Colonic mucosa (tissue), 4 donors: ENCODE results near the gene RDH12. TPM values are rescaled to one million over a fixed set of nuclear protein-coding genes. Genes with fewer than 3 reads are reported as not detected.

ENCODE experiments used
- DNase-seq: peaks from one replicate; pipeline ENCODE4 v3.0.0-alpha.2; 2020
- H3K27ac ChIP-seq: fragments of 200-600 bp; one replicate; pipeline ENCODE4 v1.8.0; 2021
- H3K27me3 ChIP-seq: fragments of 200-600 bp; one replicate; pipeline ENCODE4 v1.8.0; 2021
- H3K36me3 ChIP-seq: fragments of 200-600 bp; one replicate; pipeline ENCODE4 v1.8.0; 2021
- H3K4me1 ChIP-seq: fragments of 200-600 bp; one replicate; pipeline ENCODE4 v1.8.0; 2021; ENCODE audit warnings: mild to moderate bottlenecking
- H3K4me3 ChIP-seq: fragments of 200-600 bp; one replicate; pipeline ENCODE4 v1.8.0; 2021
- H3K9ac ChIP-seq, 2 donors: one replicate each; pipeline ENCODE4 v1.7.0; 2013; ENCODE audit warnings: control low read depth in 2 of 2, low read depth in 2 of 2, low read length in 2 of 2
- H3K9me3 ChIP-seq: fragments of 200-600 bp; one replicate; pipeline ENCODE4 v1.8.0; 2021
- intact Hi-C: fragments of 100-400 bp; cut with DNase I; formaldehyde crosslinking; loops from one replicate; pipeline ENCODE4 v1.14.1; 2022
- total RNA-seq, 2 donors: library from RNA; stranded (reverse); fragmentation: NEBNext Ultra II Directional in 1 of 2; extraction: Animal tissue kit (Norgen Biotek cat#: 25700) in 1 of 2; gene quantifications; one replicate each; pipeline ENCODE4 v1.2.1, GENCODE V29; 2021
- TF ChIP-seq, protein P1 (sequence below): fragments of 200-600 bp; IDR thresholded peaks from one replicate; pipeline ENCODE4 v1.8.0; 2022; ENCODE audit warnings: antibody characterized with exemption, mild to moderate bottlenecking
- donor health status: healthy.
- donor health status: DM: no; HTN: no; CAD: no.
- donor health status: DM: no; HTN: no; CAD: no.

RDH12 gene
- total RNA-seq, 2 donors from 2014 or later, result not detected

DNA sequence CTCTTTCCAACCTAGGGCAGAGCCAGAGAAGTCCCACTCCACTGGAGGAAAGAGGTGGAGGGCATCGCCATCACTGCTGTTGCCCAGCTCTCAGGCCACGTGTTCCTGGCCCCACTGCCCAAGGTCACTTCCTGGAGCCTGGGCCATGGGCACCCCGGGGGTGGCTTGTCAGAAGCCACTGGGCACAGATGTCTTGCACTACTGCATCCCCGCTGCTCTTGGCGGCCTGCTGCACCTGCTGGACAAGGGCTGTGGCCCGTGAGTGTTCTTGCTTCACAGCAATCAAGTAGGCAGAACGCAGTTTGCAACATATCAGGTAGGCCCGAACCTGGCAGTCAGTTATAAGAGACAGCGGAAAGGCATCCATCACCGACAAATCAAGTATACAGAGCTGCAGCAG lies 46.6 kb downstream of the RDH12 start:
- H3K36me3 ChIP-seq, result peaks cover 6% of the 10 kb centered on the region
- no peak for DNase-seq

DNA sequence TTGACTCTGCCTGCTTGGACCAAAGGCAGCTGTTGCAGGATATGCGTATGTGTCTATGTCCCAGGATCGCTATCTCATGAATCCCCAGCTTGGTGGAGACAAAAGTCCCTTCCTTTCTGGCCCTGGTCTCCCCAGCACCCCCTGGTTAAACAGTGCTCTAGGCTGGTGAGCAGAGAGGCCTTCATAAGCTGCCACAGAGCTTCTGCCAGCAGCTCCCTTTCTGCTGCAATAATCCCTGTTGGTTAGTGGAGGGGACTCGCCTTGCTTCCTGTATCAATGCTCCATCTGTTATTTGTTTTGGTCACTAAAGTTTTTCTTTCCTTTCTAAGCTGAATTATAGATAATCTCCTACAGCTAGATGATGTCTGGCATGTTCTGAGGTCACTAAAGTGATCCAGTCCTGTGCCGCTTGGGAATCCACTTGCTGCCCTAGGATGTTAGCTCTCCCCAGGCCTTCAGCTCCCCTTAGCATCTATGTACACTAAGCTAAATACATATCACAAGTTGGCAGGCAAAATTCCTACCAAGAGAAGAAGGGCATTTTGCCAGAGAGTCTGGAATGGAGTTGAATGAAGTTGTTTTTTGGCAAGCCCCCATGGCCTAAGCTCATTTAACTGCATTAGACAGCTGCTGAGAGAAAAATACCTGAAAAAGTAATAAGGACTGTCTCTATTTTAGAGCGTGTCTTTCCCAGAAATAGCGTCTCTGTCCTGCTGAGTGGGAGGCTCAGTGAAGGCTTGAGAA lies 47.8 kb downstream of the RDH12 start:
- H3K9ac ChIP-seq, result no peak overlapping the region
- peaks cover 6% of the 10 kb centered on the region for H3K36me3 ChIP-seq
- no peaks in the 10 kb centered on the region for H3K4me1 ChIP-seq

More for the DNA sequence above, 46.6 kb downstream of the RDH12 start:
- no peaks in the 10 kb centered on the region for H3K27me3 ChIP-seq
- no peak overlapping the region for H3K27ac ChIP-seq
- intact Hi-C loops, result no loop called here
- no peak overlapping the region for H3K9ac ChIP-seq
- TF ChIP-seq, protein P1, sequence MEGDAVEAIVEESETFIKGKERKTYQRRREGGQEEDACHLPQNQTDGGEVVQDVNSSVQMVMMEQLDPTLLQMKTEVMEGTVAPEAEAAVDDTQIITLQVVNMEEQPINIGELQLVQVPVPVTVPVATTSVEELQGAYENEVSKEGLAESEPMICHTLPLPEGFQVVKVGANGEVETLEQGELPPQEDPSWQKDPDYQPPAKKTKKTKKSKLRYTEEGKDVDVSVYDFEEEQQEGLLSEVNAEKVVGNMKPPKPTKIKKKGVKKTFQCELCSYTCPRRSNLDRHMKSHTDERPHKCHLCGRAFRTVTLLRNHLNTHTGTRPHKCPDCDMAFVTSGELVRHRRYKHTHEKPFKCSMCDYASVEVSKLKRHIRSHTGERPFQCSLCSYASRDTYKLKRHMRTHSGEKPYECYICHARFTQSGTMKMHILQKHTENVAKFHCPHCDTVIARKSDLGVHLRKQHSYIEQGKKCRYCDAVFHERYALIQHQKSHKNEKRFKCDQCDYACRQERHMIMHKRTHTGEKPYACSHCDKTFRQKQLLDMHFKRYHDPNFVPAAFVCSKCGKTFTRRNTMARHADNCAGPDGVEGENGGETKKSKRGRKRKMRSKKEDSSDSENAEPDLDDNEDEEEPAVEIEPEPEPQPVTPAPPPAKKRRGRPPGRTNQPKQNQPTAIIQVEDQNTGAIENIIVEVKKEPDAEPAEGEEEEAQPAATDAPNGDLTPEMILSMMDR, result no peak
- H3K4me1 ChIP-seq, result no peaks in the 10 kb centered on the region
- no peaks in the 10 kb centered on the region for H3K9me3 ChIP-seq
- H3K4me3 ChIP-seq, result no peak overlapping the region

DNA sequence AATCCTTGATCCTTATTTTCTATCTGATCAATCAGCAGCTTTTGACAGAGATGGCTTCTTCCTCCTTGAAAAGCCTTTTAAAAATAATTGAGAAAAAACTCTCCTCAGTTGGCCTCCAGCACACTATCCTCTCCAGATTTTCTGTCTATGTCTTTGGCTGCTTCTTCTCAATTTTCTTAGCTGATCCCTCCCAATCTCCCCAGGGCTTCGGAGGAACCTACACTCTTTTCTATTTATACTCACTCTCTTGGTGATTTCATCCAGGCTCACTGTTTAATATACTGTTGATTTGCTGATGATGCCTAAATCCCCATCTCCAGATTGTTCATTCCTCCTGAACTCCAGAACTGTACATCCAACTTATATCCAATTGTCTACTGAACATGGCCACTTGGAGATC lies 54.8 kb downstream of the RDH12 start:
- H3K9me3 ChIP-seq, result no peaks in the 10 kb centered on the region
- no peaks in the 10 kb centered on the region for H3K4me1 ChIP-seq
- DNase-seq, result no peak
- no peak overlapping the region for H3K4me3 ChIP-seq
- peaks cover 8% of the 10 kb centered on the region for H3K36me3 ChIP-seq
- H3K27me3 ChIP-seq, result no peaks in the 10 kb centered on the region
- TF ChIP-seq, protein P1, result no peak
- H3K9ac ChIP-seq, result no peak overlapping the region
- no peak overlapping the region for H3K27ac ChIP-seq
- intact Hi-C loops, result no loop called here

More for the DNA sequence above, 47.8 kb downstream of the RDH12 start:
- no peak for DNase-seq
- intact Hi-C loops, result no loop called here
- H3K4me3 ChIP-seq, result no peak overlapping the region
- H3K27me3 ChIP-seq, result no peaks in the 10 kb centered on the region
- H3K27ac ChIP-seq, result no peak overlapping the region
- TF ChIP-seq, protein P1, result no peak
- no peaks in the 10 kb centered on the region for H3K9me3 ChIP-seq

DNA sequence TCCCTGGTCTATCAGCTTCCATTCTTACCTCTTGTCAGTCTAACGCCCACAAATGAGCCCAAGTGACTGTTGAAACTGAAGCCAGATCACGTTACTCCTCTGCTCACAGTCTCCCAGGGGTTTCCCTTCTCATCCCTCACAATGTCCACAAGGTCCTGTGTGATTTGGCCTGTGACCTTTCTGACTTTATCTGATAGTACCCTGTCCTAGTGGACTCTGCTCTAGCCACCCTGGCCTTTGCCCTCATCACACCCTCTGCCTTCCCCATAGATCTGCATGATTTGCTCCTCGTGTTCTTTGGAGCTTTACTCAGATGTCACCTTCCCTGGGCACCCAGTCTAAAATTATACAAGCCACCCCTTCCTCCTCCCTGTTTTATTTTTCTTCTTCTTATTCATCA lies 55.5 kb downstream of the RDH12 start:
- Histone ChIP-seq H3K4me3 (no peak overlapping the region), H3K4me1 (no peaks in the 10 kb centered on the region), H3K27ac (no peak overlapping the region), H3K27me3 (no peaks in the 10 kb centered on the region), H3K36me3 (peaks cover 8% of the 10 kb centered on the region), H3K9ac (no peak overlapping the region), H3K9me3 (no peaks in the 10 kb centered on the region)
- no peak for DNase-seq
- TF ChIP-seq, protein P1, result no peak
- intact Hi-C loops, result no loop called here

DNA sequence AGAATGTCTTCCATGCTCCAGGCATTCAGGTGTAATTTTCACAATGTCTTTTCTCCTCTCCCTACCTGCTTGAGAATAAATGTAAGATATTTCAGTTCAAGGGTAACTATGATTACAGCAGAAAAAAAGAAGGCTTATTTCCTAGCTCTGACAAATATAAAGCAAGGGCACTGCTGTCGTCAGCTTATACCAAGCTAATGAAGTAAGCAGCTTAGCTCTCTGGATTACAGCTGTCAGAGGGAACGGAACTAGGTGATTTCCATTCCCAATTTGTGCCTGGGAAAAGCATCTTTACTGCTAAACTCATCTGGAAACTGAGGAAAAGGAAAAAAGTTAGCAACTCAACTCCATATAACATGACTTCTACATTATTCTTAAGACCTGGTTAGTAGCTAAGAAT lies 58.2 kb downstream of the RDH12 start:
- TF ChIP-seq, protein P1, result no peak
- Histone ChIP-seq H3K4me3 (no peak overlapping the region), H3K9me3 (no peaks in the 10 kb centered on the region), H3K36me3 (no peaks in the 10 kb centered on the region), H3K9ac (no peak overlapping the region), H3K27ac (no peak overlapping the region), H3K27me3 (no peaks in the 10 kb centered on the region), H3K4me1 (no peaks in the 10 kb centered on the region)
- DNase-seq, result no peak
- intact Hi-C loops, result no loop called here
